Measurements from ENCODE around the gene EPHB4. TPM values are rescaled to one million over a fixed set of nuclear protein-coding genes. Genes with fewer than 3 reads are reported as not detected.

EPHB4 gene
- total RNA-seq, 1 experiment from 2014 or later, result 135 TPM

GRCh38 chr7:100852048-100852872 lies 24.9 kb upstream of the EPHB4 start, which contains the start of gene SLC12A9:
Gene SLC12A9, plus strand, starts transcription at chr7:100852713. Its CDS starts 1,485 bp downstream, at chr7:100854198.
- H3K4ac ChIP-seq (ENCODE audit: low read depth, low read length), result no peak within 1 kb of the TSS

More at GRCh38 chr7:100852048-100852872, 24.9 kb upstream of the EPHB4 start, which contains the start of gene SLC12A9:
- no CpG with 5 or more reads among the region's 71 CpGs for WGBS (ENCODE audit: extremely low coverage, insufficient read length, low lambda C conversion rate)
- Histone ChIP-seq H3K79me1 (ENCODE audit: insufficient read depth, low read depth, low read length, poor library complexity, severe bottlenecking) (peaks cover 3% of the 10 kb centered on the region), H4K91ac (ENCODE audit: insufficient read length, low read depth, low read length) (no peak within 1 kb of the TSS), H3K23me2 (ENCODE audit: insufficient read length, low read depth, low read length, poor library complexity, severe bottlenecking) (peaks cover 4% of the 10 kb centered on the region), H3K27me3 (ENCODE audit: insufficient read depth, low read length) (no peaks in the 10 kb centered on the region), H4K5ac (ENCODE audit: insufficient read length, low read depth, low read length) (no peak within 1 kb of the TSS), H3K27ac (ENCODE audit: insufficient read length, low read depth, low read length) (no peak within 1 kb of the TSS), H2AK5ac (ENCODE audit: insufficient read length, low read length) (no peak within 1 kb of the TSS), H3K4me1 (ENCODE audit: insufficient read depth, low read length) (no peaks in the 10 kb centered on the region), H3K4me2 (ENCODE audit: insufficient read depth, insufficient read length, low read length) (peak within 1 kb of the TSS; percentile 62), H2BK15ac (ENCODE audit: low read depth, low read length) (no peak within 1 kb of the TSS), H2BK120ac (ENCODE audit: low read depth, low read length, poor library complexity, severe bottlenecking) (no peak within 1 kb of the TSS), H4K20me1 (ENCODE audit: control insufficient read depth, insufficient read depth, insufficient read length) (no peaks in the 10 kb centered on the region), H4K8ac (replicated peaks; ENCODE audit: insufficient read length, low read depth, low read length) (no peak within 1 kb of the TSS), H3K9ac (ENCODE audit: extremely low read depth, insufficient read length, low read length) (peak within 1 kb of the TSS; percentile 65), H2BK12ac (ENCODE audit: insufficient read length, low read depth, low read length) (no peak within 1 kb of the TSS), H2BK20ac (ENCODE audit: low read depth, low read length, poor library complexity, severe bottlenecking) (no peak within 1 kb of the TSS), H2AFZ (ENCODE audit: low read length) (no peak within 1 kb of the TSS), H3K9me3 (ENCODE audit: control insufficient read depth, low read depth, low read length) (no peaks in the 10 kb centered on the region), H3K14ac (ENCODE audit: insufficient read depth, low read length) (no peak within 1 kb of the TSS), H3K18ac (ENCODE audit: insufficient read length, low read depth, low read length) (no peak within 1 kb of the TSS), H3K56ac (ENCODE audit: insufficient read length, low read depth, low read length) (no peak within 1 kb of the TSS), H2BK5ac (ENCODE audit: insufficient read length, low read length) (no peak within 1 kb of the TSS), H3K79me2 (ENCODE audit: insufficient read depth, low read length) (peaks cover 2% of the 10 kb centered on the region; the same call in 1 of the 2 replicates), H3T11ph (ENCODE audit: low read length) (no peak within 1 kb of the TSS), H3K23ac (ENCODE audit: insufficient read length, low read depth, low read length) (no peak within 1 kb of the TSS)
- Mint-ChIP-seq H3K4me1 (peaks cover 6 to 10% of the 10 kb centered on the region in 2 experiments; a peak in 2 of 4 replicates), H3K4me3 (peak within 1 kb of the TSS; percentile 91 to 98), H3K9me3 (no peaks in the 10 kb centered on the region; a peak in 1 of 5 replicates), H3K27me3 (ENCODE audit: low read depth) (no peaks in the 10 kb centered on the region), H3K27ac (peak within 1 kb of the TSS; percentile 41 to 89 (median 84); a peak in 6 of 7 replicates), H3K36me3 (ENCODE audit: insufficient read depth in 1 of 3, low read depth in 3 of 3) (peaks cover 3 to 12% (median 10%) of the 10 kb centered on the region in 3 experiments)
- DNase-seq, result peak; percentile 96
- peak; percentile 99 for TF ChIP-seq CTCF (conservative IDR thresholded peaks at IDR 0.05)
